ENCODE measurements around the gene IL21R.

IL21R gene

DNA sequence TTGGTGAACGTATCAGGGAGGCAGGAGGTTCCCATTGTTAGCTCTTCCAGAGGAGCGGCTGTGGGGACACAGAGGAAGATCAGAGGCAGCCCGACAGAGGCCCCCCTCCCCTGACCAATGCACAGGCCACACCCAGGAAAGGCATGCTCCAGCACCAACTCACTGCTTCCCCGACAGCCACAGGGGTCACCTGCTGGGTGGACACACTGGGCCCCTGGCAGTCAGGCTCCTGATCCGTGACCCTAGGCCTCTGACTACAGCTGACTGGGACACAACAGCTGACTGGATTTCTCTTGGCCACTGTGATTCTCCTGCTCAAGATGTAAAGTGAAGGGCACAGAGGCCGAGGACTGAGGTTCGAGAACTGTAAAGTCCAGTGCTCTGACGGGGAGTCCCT, 63.5 kb downstream of the IL21R start:
- no peak for DNase-seq

DNA sequence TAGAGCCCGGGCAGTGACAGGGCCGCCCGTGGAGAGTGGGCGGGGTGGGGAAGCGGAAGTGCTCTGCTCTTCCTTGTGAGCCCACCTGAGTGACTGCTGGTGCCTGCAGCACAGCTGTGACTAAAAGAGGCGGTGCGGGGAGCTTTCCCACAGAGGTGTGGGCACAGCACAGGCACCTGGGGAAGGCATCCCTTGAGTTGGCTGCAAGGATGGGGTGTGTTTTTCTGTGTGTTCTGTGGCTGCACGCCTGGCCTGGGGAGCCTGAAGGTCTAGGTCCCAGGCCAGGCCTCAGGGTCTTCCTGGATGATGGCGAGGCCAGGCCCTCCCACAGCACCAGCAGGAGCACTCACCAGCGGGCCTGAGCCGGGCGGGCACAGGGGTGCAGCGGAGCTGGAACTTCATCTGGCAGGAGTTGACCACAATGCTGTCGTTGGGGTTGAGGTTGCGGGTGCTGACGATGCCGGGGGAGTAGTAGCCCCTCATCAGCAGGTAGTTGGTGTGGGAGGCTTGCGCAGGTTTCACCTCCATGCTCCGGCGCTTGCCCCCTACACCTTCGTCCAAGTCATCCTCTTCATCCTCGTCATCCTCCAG, 67.1 kb downstream of the IL21R start:
- no peak for DNase-seq

DNA sequence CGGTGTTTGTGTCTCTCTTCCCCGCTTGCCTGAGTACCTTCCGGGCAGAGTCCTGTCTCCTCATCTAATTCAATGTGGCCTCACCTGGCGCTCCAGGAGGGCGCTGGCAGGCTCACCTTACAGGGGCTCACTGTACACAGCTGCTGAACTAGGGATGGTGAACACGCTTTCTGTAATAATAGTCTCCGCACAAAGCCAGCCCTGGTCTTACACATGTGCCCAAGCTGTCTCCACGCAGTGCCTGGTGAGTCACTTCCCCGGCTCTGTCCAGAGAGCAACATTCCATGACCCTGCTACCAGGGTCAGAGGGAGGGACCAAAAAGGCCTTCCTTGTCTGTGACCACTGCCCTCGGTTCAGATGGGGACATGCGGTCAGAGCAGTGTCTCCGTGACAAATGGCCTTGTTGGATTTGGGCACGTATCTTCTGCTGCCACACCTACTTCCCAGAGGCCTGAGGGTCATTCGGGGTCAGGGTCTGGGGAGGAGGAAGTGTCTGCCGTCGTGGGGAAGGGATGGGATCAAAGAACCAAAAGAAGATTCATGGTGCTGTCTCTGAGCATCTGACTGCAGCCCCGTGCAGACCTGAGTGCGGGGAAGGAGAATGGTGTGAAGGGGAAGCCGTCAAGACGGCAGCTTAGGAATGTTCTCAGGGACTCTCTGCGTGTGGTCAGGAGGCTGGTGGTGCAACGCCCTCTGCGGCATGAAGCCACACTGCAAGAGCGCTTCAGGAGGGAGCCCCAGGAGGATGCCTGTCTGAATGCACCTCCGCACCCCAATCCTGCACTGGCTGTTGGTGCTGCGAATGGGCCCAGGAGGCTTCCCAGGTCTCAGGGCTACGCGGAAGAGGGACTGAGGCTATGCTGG, 68.8 kb downstream of the IL21R start:
- DNase-seq, result no peak

DNA sequence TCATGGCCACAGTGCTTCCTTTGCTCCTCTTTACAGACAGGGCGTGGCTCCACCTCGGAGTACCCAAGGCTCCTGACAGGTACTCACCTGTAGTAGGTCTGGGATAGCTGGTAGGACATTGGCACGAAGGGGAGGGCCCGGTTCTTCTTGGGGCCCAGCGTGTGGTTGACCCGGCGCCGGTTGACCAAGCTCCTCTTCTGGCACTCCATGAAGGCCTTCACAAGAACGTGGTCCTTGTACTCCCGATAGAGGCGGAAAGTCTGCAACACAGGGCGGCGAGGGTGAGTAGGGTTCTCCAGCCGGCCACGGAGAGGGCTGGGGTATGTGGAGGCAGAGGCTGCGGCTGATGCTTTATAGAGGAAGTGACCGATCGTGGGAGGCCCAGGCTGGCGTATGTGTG, 69.7 kb downstream of the IL21R start:
- no peak for DNase-seq

DNA sequence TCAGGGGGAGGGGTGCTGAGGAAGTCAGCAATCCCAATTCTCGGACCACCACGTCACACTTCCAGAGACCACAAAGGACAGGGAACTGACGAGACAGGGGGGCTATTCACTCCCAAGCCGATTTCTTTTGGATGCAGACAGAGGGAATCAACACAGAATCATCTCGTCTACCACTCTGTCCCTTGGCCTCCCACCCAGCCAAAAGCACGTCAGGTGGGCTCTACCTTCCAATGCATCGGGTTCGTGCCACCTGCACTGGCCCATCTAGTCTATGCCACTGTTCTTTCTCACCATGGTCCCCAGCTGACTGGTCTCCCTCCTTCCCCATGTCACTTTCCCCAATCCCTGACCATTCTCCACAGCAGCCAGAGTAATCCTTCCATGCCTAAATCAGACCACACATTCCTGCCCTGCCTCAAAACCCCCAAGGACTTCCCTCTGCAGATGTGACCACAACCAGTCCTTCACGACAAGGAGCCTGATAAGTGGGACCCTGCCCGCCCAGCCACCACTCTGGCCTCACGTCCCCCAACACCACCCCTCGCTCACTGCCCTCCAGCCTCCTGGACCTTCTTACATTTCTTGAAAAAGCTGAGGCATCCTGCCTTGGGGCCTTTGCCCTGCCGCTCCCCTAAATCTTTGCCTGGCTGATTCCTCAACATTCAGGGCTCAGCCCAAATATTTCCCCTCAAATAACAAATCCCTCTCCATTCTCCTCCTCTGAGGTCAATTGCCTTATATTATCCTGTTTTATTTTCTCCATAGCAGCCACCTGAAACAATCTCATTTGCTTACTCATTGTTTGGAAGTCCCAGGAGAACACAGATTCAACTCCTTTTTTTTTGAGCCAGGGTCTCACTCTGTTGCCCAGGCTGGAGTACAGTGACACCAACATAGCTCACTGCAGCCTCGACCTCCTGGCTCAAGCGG, 70.4 kb downstream of the IL21R start:
- no peak for DNase-seq

DNA sequence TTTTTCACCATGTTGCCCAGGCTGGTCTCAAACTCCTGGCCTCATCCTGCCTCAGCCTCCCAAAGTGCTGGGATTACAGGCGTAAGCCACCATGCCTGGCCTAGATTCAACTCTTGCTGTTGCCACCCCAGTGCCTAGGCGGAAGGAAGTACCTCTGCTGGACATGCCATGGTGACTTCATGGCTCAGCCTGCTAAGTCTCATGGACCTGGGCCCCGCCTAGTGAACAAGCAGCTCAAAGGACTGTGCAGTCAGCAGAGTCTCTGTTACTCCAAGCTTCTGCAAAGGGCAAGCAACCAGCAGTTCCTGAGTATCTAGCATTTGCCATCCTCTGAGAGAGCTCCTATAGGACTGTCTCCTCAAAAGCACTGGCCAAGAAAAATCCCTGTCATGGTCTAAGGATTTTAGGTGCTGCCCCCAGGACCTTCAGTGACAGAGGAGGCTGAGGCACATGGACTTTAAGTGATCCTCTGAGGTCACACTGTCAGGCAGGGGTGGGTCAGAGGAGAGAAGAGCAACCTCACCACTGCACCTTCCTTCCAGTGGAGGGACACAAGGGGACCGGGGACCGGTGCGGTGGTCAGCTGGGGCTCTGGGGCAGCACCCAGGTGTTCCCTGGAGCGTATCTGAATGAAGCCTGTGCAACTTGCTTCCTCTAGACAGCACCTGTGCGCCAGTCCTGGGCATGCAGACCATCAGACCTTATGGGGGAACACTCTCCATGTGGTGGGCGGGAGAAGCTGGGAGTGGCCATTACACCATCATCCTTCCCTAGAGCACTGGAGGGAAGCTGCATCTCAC, 71.3 kb downstream of the IL21R start:
- DNase-seq, result no peak

DNA sequence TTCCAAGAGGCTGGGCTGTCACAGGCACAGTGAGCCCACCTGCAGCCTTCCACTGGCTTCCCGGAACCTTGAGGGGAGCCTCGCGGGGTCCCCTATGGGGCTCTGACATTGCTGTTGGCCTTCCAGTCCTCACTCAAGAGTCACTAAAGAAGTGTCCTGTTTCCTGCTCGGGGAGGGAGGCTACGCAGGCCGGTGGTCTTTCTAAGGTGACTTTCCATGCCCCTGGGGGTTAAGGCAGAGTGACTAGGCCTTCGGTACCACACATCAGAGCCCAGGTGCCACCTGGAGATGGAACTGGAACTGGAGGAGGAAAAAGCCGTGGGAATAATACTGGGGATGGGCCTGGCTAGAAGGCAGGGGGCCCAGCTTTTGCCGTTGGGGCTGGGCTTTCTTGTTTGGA, 72.1 kb downstream of the IL21R start:
- no peak for DNase-seq

DNA sequence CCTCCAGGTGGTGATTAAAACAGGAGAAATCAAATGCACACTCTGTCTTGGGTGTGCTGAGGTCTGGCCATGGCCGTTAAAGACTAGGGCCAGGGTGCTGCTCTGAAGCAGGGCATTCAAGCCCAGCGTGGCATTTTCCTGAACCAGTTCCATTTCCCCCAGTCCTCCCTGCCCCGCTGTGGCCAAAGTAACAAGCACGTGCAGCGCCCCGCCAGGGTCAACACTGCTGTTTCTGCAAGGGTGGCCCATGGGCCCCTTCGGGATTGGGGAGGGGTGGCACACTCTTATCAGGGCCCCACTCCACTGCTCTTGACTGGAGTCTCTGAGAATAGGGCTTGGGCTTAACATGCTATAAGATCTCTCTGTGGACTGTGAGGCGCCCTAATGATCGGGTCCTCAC, 72.9 kb downstream of the IL21R start:
- DNase-seq, result no peak

GRCh38 chr16:27475561-27475960, 73.6 kb downstream of the IL21R start:
- DNase-seq, result no peak

DNA sequence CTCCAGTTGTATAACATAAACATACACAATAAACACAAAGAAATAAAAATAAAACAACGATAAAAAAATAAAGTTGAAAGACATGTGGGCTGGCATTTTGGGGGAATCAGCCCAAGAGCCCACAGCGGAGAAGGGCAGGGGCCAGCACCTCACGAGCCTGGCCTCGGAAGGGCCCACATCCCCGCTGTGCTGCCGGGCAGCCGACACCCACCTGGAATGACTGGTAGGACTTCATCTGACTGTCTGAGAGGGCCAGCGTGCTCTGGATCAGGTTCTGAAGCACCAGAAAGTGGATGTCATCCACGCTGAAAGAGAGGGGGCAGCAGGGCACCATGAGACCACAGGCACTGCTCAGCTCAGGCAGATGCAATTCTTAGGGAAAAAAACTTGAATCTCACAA, 74.3 kb downstream of the IL21R start:
- DNase-seq, result no peak

DNA sequence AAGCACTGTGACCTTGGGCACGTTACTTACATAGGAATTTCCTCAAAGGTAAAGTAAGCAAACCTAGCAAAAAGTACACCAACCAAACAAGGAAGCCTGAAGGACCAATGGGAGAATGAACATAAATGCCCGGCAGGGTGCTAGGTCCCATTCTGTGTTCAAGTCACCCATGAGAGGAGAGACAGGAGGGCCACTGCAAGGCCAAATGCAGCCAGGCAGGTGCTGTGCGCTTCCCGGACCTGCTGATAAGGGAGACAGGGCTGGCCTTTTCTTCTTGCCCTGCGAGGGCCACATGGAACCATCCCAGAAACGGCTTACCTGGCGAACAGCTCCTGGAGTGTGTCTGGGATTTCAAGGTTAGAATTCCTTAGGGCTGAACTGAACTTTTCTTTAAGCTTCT, 78.8 kb downstream of the IL21R start:
- no peak for DNase-seq

- no peak for DNase-seq
These were observed 79.4 kb downstream of the IL21R start for GRCh38 chr16:27481282-27481934.

DNA sequence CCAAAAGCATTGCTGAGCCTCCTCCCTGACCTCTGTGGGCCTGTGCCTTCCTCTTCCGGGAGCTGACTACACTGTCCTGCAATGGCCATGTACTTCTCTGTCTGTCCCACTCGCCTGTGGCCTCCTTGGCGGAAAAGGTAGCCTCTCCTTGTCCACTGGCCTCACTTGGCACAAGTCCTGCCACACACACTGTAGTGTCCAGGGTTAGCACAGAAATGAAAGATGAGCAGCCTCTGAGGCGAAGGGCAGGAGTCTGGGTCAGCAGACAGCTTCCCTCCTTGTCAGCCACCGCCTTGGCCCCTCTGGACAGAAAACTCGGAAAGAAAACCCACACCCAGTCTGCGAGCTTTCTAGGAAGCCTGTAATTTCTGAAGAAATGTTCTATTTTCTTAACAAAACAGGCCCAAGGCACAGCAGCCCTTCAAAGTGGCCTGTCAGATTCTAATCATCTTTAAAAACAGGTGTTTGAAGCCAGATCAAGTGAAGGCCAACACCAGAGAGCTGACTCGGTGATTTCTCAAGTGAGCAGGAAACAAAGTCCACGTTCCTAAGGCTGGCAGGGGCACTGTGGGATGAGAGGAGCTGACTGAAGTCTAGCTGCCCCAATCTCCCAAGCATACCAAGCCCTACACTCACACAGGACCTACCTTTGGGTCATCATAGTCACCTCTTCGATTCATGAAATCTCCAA, 80.6 kb downstream of the IL21R start:
- DNase-seq, result no peak

- DNase-seq, result no peak
These were observed 81.1 kb downstream of the IL21R start for GRCh38 chr16:27483088-27483437.

DNA sequence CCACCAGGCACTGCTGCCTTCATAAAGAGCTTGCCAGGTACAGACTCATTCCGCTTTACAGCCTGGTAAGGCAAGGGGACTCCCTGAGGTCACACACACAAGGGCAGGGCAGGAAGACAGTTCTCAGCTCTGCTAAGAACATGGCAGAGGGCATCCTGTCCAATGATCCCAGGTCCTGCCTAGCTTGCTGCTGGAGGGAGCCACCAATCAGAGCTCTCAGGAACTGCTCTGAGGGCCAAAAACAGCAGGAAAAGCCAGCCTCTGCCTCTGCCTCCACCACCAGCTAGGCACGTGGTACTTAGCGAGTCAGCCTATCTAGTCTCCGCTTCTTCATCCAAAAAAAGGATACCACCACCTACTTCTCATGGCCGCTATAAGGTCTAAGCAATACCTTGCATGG, 81.7 kb downstream of the IL21R start:
- DNase-seq, result no peak

- no peak for DNase-seq
These were observed 83.2 kb downstream of the IL21R start for GRCh38 chr16:27485126-27485525.

DNA sequence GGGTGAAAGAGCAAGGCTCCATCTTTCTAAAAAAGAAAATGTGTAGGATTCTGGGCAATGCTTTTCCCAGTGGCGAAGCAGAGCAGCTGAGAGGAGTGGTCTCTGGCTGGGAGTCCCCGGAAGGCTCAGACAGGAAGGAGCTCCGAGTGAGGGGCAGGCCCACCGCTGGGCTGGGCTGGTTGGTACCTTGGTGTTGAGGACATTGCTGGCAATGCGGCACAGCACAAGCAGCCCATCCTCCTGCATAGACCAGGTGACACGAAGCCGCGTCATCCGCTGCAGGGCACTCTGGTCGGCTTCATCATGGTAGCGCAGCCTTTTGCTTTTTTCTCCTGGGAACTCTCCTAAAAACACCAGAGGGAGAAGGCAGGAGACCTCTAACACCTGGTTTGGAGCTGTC, 83.8 kb downstream of the IL21R start:
- DNase-seq, result no peak

- no peak for DNase-seq
These were observed 84.4 kb downstream of the IL21R start for GRCh38 chr16:27486344-27486743.

DNA sequence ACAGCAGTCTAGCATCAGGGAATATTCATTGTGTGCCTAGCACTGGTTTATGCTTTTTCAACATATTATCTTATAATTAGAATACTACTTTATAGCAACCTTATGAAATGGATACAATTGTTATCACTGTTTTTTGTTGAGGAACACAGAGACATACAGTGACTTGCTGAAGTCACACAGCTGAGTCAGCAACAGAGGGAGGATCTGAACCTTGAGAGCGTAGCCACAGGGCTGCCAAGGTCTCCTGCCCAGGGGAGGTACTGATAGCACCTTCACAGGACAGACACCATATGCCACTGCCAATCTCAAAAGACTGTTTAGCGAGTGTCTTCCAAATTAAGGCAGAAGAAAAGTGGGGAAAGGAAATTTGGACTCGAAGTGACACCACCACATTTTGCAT, 84.8 kb downstream of the IL21R start:
- DNase-seq, result no peak

GRCh38 chr16:27489421-27489820, 87.4 kb downstream of the IL21R start:
- DNase-seq, result no peak

GRCh38 chr16:27489906-27490305, 87.9 kb downstream of the IL21R start:
- DNase-seq, result no peak

Data from stimulated activated CD4-positive, alpha-beta T cell treated with anti-CD3 and anti-CD28 coated beads, Interleukin-12 subunit alpha, Interleukin-12 subunit beta, amount 100 ng/mL, for 4 hours (primary cell).